Measurements from ENCODE around the gene CSNK1G1.
A peak's percentile ranks its signal among the peaks of the same experiment; 100 is the strongest.
"Not testable (repeated sequence)": the region's sequence is repeated elsewhere in the genome, so short reads cannot be mapped to it uniquely, and the experiment has no call there.

Gene CSNK1G1

DNA sequence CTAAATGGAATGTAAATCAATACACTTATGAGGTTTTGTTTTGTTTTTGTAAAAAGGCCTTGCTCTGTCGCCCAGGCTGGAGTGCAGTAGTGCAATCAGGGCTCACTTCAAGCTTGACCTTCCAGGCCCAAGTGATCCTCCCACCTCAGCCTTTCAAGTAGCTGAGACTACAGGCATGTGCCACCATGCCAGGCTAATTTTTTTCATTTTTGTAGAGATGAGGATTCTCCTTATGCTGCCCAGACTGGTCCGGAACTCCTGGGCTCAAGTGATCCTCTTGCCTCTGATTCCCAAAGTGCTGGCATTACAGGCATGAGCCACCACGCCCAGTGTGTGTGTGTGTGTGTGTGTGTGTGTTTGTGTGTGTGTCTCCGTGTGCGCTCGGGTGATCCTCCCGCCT, 30.3 kb upstream of the CSNK1G1 start:
- Histone ChIP-seq H3K27ac (no peak overlapping the region), H3K4me3 (no peak overlapping the region)
- DNase-seq (ENCODE audit: low spot score), result no peak
- TF ChIP-seq, protein P1, sequence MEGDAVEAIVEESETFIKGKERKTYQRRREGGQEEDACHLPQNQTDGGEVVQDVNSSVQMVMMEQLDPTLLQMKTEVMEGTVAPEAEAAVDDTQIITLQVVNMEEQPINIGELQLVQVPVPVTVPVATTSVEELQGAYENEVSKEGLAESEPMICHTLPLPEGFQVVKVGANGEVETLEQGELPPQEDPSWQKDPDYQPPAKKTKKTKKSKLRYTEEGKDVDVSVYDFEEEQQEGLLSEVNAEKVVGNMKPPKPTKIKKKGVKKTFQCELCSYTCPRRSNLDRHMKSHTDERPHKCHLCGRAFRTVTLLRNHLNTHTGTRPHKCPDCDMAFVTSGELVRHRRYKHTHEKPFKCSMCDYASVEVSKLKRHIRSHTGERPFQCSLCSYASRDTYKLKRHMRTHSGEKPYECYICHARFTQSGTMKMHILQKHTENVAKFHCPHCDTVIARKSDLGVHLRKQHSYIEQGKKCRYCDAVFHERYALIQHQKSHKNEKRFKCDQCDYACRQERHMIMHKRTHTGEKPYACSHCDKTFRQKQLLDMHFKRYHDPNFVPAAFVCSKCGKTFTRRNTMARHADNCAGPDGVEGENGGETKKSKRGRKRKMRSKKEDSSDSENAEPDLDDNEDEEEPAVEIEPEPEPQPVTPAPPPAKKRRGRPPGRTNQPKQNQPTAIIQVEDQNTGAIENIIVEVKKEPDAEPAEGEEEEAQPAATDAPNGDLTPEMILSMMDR (IDR thresholded peaks at IDR 0.05), result no peak

DNA sequence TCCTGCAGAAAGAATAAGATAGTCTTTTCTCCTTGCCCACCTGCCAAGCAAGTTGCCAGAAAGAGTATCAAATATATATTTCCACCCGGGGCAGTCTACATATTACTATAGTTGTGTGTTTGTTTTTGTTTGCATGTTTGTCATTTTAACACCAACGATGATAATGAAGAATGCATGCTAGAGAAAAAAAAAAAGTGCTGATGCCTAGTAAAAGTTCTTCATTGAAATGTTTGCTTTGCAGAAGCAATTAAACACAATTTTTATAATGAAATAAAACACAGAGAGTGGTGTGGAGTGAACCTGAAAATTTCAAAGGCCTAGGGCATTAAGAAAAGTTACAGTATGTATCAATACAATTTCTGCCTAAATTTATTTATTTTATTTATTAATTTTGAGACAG, 27.8 kb upstream of the CSNK1G1 start:
- Histone ChIP-seq H3K27ac (no peak overlapping the region), H3K4me3 (no peak overlapping the region)
- no peak for DNase-seq (ENCODE audit: low spot score)
- TF ChIP-seq, protein P1 (IDR thresholded peaks at IDR 0.05), result no peak

DNA sequence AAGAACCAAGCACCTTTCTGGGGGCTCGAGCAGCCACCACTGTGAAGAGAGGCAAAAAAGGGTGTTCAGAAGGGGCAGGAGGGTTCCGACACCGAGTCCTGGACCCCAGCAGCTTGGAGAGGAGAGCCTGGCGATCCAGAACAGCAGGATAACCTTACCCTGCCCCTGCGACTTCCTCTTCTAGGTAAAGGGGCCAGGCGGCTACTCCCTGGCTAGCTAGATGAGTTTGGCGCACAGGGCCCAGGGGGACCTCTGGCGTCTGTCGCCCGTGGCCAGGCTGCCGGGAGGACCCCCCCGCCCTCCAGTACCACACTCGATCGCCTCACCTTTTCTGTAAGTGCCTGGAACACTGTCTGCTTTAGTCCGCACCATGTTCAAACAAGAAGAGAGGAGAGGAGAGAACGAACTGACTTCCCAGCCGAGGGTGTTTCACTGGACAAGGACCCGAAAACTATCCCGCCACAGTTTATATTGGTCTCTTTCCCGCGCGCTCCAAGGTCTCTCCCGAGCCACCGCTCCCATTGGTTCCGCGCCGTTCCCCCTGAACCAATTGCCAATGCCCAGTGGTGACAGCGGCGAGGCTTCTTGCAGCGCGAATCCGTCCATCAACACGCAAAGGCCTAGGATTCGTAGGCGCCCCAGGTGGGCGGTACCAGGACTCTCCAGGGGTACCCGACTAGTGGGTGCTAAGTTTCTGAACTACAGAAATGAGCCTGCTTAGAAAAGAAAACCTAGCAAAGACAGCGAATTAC, 25.2 kb upstream of the CSNK1G1 start, which contains the start of gene PCLAF:
PCLAF (minus strand) TSS at position 442 of the 752 bp plus-strand sequence; CDS start at position 372, 70 bp downstream.
- TF ChIP-seq, protein P1 (IDR thresholded peaks at IDR 0.05), result no peak
- peak; percentile 94 for DNase-seq (ENCODE audit: low spot score)
- Histone ChIP-seq H3K4me3 (peak within 1 kb of the TSS; percentile 73), H3K27ac (no peak within 1 kb of the TSS)

DNA sequence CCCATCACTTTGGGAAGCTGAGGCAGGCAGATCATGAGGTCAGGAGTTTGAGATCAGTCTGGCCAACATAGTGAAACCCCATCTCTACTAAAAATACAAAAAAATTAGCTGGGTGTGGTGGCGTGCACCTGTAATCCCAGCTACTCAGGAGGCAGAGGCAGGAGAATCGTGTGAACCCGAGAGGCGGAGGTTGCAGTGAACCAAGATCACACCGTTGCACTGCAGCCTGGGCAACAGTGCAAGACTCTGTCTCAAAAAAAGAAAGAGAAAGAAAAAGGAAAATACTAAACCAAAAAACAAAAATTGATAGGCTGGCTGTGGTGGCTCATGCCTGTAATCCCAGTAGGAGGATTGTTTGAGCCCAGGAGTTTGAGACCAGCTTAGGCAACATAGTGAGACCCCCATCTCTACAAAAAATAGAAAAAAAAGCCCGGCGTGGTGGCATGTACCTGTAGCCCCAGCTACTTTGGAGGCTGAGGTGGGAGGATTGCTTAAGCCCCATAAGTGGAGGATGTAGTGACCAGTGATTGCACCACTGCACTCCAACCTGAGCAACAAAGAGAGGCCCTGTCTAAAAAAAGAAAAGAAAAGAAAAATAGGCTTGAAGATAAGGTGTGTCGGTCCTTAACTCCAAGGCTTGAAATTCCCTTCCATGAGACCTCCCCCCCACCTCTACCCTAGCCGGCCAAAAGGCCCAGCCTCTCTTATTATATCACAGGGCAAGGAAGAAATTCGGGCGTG, 24.3 kb upstream of the CSNK1G1 start:
- H3K4me3 ChIP-seq; H3K27ac ChIP-seq; DNase-seq (ENCODE audit: low spot score): not testable (repeated sequence)

DNA sequence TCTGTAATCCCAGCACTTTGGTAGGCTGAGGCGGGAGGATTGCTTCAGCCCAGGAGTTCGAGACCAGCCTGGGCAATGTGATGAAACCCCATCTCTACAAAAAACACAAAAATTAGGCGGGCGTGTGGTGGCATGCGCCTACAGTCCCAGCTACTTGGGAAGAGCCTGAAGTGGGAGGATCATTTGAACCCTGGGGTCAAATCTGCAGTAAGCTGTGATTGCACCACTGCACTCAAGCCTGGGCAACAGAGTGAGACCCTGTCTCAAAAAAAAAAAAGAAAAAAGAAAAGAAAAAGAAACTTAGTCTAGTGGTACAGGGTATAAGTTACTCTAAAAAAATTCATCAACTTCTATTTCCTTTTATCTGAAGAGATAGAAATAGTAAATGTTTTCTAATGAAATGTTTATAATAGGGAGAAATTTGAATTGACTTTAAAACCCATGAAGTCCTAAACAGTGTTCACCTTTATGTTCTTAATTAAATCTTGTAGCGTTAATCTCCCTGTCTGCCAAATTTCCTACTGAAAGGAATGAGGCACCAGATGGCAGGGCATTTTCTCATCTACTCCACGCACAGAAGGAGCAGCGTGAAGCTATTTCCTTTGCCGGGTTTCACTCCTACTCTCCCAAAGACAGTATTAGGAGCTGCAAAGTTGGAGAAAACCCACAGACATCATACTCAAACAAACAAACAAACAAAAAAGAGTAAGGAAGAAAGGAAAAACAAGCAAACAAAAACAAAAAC, 23.4 kb upstream of the CSNK1G1 start:
- Histone ChIP-seq H3K27ac (no peak overlapping the region), H3K4me3 (no peak overlapping the region)
- DNase-seq (ENCODE audit: low spot score), result no peak
- TF ChIP-seq, protein P1 (IDR thresholded peaks at IDR 0.05), result no peak

DNA sequence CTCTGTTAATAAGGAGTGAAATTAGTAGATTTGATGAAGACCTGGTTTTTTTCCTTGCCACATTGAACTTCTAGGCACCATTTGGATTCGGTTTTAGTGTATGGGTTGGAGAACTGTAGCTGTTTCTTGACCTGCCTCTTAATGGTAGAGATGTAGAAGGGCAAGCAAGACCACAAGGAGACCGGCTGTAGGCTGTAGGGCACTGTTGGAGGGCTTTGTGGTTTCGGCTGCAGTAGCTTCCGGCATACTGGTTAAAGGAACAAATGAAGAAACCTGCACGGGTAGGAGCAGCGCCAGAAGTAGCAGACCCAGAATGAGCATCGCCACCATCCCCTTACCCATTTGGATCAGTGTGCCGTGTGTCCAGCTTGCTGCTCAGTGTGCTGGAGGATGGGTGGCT, 17.4 kb upstream of the CSNK1G1 start:
- DNase-seq (ENCODE audit: low spot score), result no peak
- Histone ChIP-seq H3K27ac (no peak overlapping the region), H3K4me3 (no peak overlapping the region)
- TF ChIP-seq, protein P1 (IDR thresholded peaks at IDR 0.05), result no peak

DNA sequence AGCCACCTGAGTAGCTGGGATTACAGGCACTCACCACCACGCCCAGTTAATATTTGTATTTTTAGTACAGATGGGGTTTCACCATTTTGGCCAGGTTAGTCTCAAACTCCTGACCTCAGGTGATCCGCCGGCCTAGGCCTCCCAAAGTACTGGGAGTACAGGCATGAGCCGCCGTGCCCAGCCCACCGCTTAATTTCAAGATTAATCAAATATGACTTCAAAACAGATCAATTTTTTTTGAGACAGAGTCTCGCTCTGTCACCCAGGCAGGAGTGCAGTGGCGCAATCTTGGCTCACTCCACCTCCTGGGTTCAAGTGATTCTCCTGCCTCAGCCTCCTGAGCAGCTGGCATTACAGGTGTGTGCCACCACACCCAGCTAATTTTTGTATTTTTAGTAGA, 15.4 kb upstream of the CSNK1G1 start:
- not testable (repeated sequence) for H3K27ac ChIP-seq; DNase-seq (ENCODE audit: low spot score); H3K4me3 ChIP-seq

Data from coronary artery (tissue), 2 donors.